HepG2 (cell line): ENCODE data around the gene CGREF1. TPM values are rescaled to one million over a fixed set of nuclear protein-coding genes. Genes with fewer than 3 reads are reported as not detected.

ENCODE experiments used
- ATAD3A ChIP-seq: sonication (generic); formaldehyde crosslinking; IDR thresholded peaks from 2 replicates; pipeline ENCODE4 v1.4.0; 2020; ENCODE audit warnings: missing genetic modification reagents
- HDAC1 ChIP-seq: sonication (generic); formaldehyde crosslinking; IDR thresholded peaks from 2 replicates; pipeline ENCODE4 v1.5.1; 2020; ENCODE audit warnings: mild to moderate bottlenecking, missing genetic modification reagents
- JDP2 ChIP-seq: sonication (generic); formaldehyde crosslinking; IDR thresholded peaks from 2 replicates; pipeline ENCODE4 v1.8.1; 2022; ENCODE audit warnings: missing genetic modification reagents, borderline replicate concordance
- KDM5B ChIP-seq: sonication (generic); formaldehyde crosslinking; IDR thresholded peaks from 2 replicates; pipeline ENCODE4 v1.4.0; 2020; ENCODE audit warnings: missing genetic modification reagents, mild to moderate bottlenecking, borderline replicate concordance
- MAZ ChIP-seq, 2 experiments: sonication (generic) in 1 of 2; formaldehyde crosslinking in 1 of 2; IDR thresholded peaks; 2 replicates each; pipeline versions ENCODE4 v1.5.0 to v1.6.1; 2012 to 2020; ENCODE audit warnings: low read depth in 2 of 2, mild to moderate bottlenecking in 2 of 2, borderline replicate concordance in 1 of 2, improper control_type of control experiment in 1 of 2, low read length in 1 of 2, missing genetic modification reagents in 1 of 2, moderate library complexity in 1 of 2
- MTA1 ChIP-seq: sonication (generic); formaldehyde crosslinking; IDR thresholded peaks from 2 replicates; pipeline ENCODE4 v1.4.0; 2020; ENCODE audit warnings: missing genetic modification reagents, mild to moderate bottlenecking, borderline replicate concordance
- NCOA2 ChIP-seq: sonication (generic); formaldehyde crosslinking; IDR thresholded peaks from 2 replicates; pipeline ENCODE4 v1.8.0; 2022; ENCODE audit warnings: inconsistent platforms
- SOX5 ChIP-seq: IDR thresholded peaks from 2 replicates; pipeline ENCODE4 v1.6.1; 2016; ENCODE audit warnings: borderline replicate concordance
- ZNF562 ChIP-seq: sonication (generic); formaldehyde crosslinking; IDR thresholded peaks from 2 replicates; pipeline ENCODE4 v1.8.0; 2022; ENCODE audit warnings: missing genetic modification reagents, borderline replicate concordance
- ZNF776 ChIP-seq: sonication (generic); formaldehyde crosslinking; IDR thresholded peaks from 2 replicates; pipeline ENCODE4 v1.4.0; 2020; ENCODE audit warnings: mild to moderate bottlenecking, missing genetic modification reagents
- polyA plus RNA-seq, 8 experiments: library from polyadenylated mRNA; depleted of rRNA in 3 of 8; stranded (reverse) in 7 of 8; unstranded in 1 of 8; fragments of >200 nt; fragmentation: Illumina TruSeq in 4 of 8; extraction: Trizol in 4 of 8; gene quantifications; 2 replicates each; pipeline versions ENCODE4 v1.2.1 to v1.2.3, GENCODE V29; 2011 to 2016; ENCODE audit warnings: low read depth in 4 of 8, missing spikeins in 1 of 8, mixed read lengths in 1 of 8; ENCODE audit not compliant: insufficient read depth in 1 of 8
- total RNA-seq, 5 experiments: library from RNA; depleted of rRNA; stranded (reverse); fragments of >200 nt; fragmentation: Illumina TruSeq; extraction: Trizol; gene quantifications; 2 replicates each; pipeline ENCODE4 v1.2.3, GENCODE V29; 2016; ENCODE audit warnings: low read depth in 1 of 5
- TF ChIP-seq, protein P1 (sequence below): sonication (generic); formaldehyde crosslinking; IDR thresholded peaks from 2 replicates; pipeline ENCODE4 v1.5.1; 2020; ENCODE audit warnings: missing genetic modification reagents, mild to moderate bottlenecking, borderline replicate concordance
- TF ChIP-seq, protein P2 (sequence below): sonication (generic); formaldehyde crosslinking; IDR thresholded peaks from 2 replicates; pipeline ENCODE4 v1.8.1; 2023; ENCODE audit warnings: mild to moderate bottlenecking, missing genetic modification reagents
- TF ChIP-seq, protein P3 (sequence below): IDR thresholded peaks from 2 replicates; pipeline ENCODE4 v1.6.1; 2016
- TF ChIP-seq, protein P4 (sequence below): sonication (generic); formaldehyde crosslinking; IDR thresholded peaks from 2 replicates; pipeline ENCODE4 v1.5.1; 2020; ENCODE audit warnings: missing genetic modification reagents, mild to moderate bottlenecking, borderline replicate concordance
- TF ChIP-seq, protein P5 (sequence below): sonication (generic); formaldehyde crosslinking; IDR thresholded peaks from 2 replicates; pipeline ENCODE4 v1.5.0; 2020; ENCODE audit warnings: mild to moderate bottlenecking, missing genetic modification reagents
- TF ChIP-seq, protein P6 (sequence below): sonication (generic); formaldehyde crosslinking; IDR thresholded peaks from 2 replicates; pipeline ENCODE4 v1.4.0; 2020; ENCODE audit warnings: mild to moderate bottlenecking, missing genetic modification reagents

CGREF1 gene
- total and polyA plus RNA-seq, 2 of the 13 experiments (the other 11 are each of a cell fraction or from before 2014, with no cell fraction given) = 13.9 to 23.4 TPM

DNA sequence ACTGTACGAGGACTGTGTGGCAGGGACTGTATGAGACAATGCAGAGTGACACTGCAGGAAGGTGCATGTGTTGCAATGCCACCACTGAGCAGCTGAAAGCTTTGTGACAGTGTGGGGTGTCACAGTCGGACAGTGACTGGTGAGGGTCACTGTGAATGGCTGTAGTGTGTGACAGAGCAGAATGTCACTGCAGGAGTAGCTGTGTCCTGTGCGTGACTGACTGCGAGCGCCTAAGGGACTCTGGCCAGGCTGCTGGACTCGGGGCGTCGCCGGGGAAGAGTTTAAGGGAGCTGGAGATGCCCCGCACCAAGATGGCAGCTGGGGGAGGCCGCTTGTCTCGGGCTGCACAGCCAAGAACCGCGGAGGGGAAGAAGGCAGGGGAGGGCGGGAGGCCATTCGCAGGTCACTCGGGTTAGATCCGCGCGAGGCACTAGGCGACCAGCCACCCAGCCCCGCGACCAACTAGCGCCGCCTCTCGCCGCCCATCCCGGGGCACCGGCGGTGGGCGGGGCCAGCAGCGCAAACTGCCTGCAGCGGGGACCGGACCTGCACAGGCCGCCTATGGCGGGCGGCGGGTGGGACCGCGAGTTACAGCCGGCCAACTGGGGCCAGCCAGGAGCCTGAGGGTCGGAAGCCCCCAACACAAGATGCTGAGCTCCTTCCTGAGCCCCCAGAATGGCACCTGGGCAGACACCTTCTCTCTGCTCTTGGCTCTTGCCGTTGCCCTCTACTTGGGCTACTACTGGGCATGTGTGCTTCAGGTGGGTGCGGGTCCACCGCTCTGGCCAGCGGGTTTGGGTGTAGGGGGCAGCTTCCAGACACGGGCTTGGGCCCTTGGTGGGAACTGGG lies 4.6 kb upstream of the CGREF1 start, which contains the start of gene ABHD1 (continued):
- TF ChIP-seq ZNF562 (CRISPR knock-in tag) (no peak), ZNF776 (no peak), MAZ (IDR thresholded peaks at IDR 0.05; ENCODE audit: borderline replicate concordance, low read depth, low read length) (no peak), MAZ (CRISPR knock-in tag; IDR thresholded peaks at IDR 0.05; ENCODE audit: low read depth) (peak; percentile 67), JDP2 (CRISPR knock-in tag) (no peak), KDM5B (CRISPR knock-in tag) (peak; percentile 70; the same call in 1 of the 2 replicates), SOX5 (CRISPR knock-in tag) (no peak), NCOA2 (no peak), HDAC1 (CRISPR knock-in tag) (peak; percentile 87), MTA1 (CRISPR knock-in tag) (peak; percentile 84), ATAD3A (CRISPR knock-in tag) (no peak)
- TF ChIP-seq, protein P1, sequence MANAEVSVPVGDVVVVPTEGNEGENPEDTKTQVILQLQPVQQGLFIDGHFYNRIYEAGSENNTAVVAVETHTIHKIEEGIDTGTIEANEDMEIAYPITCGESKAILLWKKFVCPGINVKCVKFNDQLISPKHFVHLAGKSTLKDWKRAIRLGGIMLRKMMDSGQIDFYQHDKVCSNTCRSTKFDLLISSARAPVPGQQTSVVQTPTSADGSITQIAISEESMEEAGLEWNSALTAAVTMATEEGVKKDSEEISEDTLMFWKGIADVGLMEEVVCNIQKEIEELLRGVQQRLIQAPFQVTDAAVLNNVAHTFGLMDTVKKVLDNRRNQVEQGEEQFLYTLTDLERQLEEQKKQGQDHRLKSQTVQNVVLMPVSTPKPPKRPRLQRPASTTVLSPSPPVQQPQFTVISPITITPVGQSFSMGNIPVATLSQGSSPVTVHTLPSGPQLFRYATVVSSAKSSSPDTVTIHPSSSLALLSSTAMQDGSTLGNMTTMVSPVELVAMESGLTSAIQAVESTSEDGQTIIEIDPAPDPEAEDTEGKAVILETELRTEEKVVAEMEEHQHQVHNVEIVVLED = peak; percentile 42; the same call in 1 of the 2 replicates
- TF ChIP-seq, protein P2, sequence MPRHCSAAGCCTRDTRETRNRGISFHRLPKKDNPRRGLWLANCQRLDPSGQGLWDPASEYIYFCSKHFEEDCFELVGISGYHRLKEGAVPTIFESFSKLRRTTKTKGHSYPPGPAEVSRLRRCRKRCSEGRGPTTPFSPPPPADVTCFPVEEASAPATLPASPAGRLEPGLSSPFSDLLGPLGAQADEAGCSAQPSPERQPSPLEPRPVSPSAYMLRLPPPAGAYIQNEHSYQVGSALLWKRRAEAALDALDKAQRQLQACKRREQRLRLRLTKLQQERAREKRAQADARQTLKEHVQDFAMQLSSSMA (CRISPR knock-in tag) = peak; percentile 35; the same call in 1 of the 2 replicates
- TF ChIP-seq, protein P3, sequence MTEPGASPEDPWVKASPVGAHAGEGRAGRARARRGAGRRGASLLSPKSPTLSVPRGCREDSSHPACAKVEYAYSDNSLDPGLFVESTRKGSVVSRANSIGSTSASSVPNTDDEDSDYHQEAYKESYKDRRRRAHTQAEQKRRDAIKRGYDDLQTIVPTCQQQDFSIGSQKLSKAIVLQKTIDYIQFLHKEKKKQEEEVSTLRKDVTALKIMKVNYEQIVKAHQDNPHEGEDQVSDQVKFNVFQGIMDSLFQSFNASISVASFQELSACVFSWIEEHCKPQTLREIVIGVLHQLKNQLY (CRISPR knock-in tag) = peak; percentile 37; the same call in 1 of the 2 replicates
- TF ChIP-seq, protein P4, sequence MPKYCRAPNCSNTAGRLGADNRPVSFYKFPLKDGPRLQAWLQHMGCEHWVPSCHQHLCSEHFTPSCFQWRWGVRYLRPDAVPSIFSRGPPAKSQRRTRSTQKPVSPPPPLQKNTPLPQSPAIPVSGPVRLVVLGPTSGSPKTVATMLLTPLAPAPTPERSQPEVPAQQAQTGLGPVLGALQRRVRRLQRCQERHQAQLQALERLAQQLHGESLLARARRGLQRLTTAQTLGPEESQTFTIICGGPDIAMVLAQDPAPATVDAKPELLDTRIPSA (CRISPR knock-in tag) = no peak
- TF ChIP-seq, protein P5, sequence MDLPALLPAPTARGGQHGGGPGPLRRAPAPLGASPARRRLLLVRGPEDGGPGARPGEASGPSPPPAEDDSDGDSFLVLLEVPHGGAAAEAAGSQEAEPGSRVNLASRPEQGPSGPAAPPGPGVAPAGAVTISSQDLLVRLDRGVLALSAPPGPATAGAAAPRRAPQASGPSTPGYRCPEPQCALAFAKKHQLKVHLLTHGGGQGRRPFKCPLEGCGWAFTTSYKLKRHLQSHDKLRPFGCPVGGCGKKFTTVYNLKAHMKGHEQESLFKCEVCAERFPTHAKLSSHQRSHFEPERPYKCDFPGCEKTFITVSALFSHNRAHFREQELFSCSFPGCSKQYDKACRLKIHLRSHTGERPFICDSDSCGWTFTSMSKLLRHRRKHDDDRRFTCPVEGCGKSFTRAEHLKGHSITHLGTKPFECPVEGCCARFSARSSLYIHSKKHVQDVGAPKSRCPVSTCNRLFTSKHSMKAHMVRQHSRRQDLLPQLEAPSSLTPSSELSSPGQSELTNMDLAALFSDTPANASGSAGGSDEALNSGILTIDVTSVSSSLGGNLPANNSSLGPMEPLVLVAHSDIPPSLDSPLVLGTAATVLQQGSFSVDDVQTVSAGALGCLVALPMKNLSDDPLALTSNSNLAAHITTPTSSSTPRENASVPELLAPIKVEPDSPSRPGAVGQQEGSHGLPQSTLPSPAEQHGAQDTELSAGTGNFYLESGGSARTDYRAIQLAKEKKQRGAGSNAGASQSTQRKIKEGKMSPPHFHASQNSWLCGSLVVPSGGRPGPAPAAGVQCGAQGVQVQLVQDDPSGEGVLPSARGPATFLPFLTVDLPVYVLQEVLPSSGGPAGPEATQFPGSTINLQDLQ (CRISPR knock-in tag) = peak; percentile 53; the same call in 1 of the 2 replicates
- TF ChIP-seq, protein P6, sequence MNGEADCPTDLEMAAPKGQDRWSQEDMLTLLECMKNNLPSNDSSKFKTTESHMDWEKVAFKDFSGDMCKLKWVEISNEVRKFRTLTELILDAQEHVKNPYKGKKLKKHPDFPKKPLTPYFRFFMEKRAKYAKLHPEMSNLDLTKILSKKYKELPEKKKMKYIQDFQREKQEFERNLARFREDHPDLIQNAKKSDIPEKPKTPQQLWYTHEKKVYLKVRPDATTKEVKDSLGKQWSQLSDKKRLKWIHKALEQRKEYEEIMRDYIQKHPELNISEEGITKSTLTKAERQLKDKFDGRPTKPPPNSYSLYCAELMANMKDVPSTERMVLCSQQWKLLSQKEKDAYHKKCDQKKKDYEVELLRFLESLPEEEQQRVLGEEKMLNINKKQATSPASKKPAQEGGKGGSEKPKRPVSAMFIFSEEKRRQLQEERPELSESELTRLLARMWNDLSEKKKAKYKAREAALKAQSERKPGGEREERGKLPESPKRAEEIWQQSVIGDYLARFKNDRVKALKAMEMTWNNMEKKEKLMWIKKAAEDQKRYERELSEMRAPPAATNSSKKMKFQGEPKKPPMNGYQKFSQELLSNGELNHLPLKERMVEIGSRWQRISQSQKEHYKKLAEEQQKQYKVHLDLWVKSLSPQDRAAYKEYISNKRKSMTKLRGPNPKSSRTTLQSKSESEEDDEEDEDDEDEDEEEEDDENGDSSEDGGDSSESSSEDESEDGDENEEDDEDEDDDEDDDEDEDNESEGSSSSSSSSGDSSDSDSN (CRISPR knock-in tag) = peak; percentile 60
